Osteoblast (primary cell): ENCODE measurements around the gene SRSF3. TPM values are rescaled to one million over a fixed set of nuclear protein-coding genes. Genes with fewer than 3 reads are reported as not detected.
"Not testable (repeated sequence)": the region's sequence is repeated elsewhere in the genome, so short reads cannot be mapped to it uniquely, and the experiment has no call there.

Experiments used
- DNase-seq: peaks from one replicate; pipeline ENCODE4 v3.0.0; 2011; ENCODE audit warnings: low spot score, mixed read lengths; ENCODE audit not compliant: insufficient read length; ENCODE audit errors: missing footprints
- H2AFZ ChIP-seq: 2 replicates; pipeline ENCODE4 v1.6.0; 2011; ENCODE audit warnings: mild to moderate bottlenecking, low read length
- H3K27ac ChIP-seq: 2 replicates; pipeline ENCODE4 v1.5.1; 2011; ENCODE audit warnings: mild to moderate bottlenecking, low read depth, low read length, moderate library complexity
- H3K27me3 ChIP-seq: 2 replicates; pipeline ENCODE4 v1.6.0; 2012; ENCODE audit warnings: mild to moderate bottlenecking, control low read depth, inconsistent platforms, low read length, moderate library complexity; ENCODE audit not compliant: insufficient read depth
- H3K36me3 ChIP-seq: 2 replicates; pipeline ENCODE4 v1.5.1; 2011; ENCODE audit warnings: mild to moderate bottlenecking, low read length, control low read depth, moderate library complexity; ENCODE audit not compliant: insufficient read depth
- H3K4me1 ChIP-seq: 2 replicates; pipeline ENCODE4 v1.5.1; 2011; ENCODE audit warnings: mild to moderate bottlenecking, low read length, control low read depth, moderate library complexity; ENCODE audit not compliant: insufficient read depth
- H3K4me2 ChIP-seq: 2 replicates; pipeline ENCODE4 v1.6.0; 2011; ENCODE audit warnings: mild to moderate bottlenecking, low read length; ENCODE audit not compliant: insufficient read depth
- H3K4me3 ChIP-seq: fragments of 200-600 bp; sonication (generic); 3 replicates; pipeline ENCODE4 v1.5.1; 2012; ENCODE audit warnings: mild to moderate bottlenecking, low read length, inconsistent platforms; ENCODE audit not compliant: insufficient read depth
- H3K79me2 ChIP-seq: 2 replicates; pipeline ENCODE4 v1.6.0; 2012; ENCODE audit warnings: mild to moderate bottlenecking, low read length, control low read depth, inconsistent platforms; ENCODE audit not compliant: insufficient read depth
- H3K9me3 ChIP-seq: 2 replicates; pipeline ENCODE4 v1.5.1; 2011; ENCODE audit warnings: low read depth, low read length, control low read depth
- H4K20me1 ChIP-seq: 2 replicates; pipeline ENCODE4 v1.6.0; 2012; ENCODE audit warnings: mild to moderate bottlenecking, low read length, control low read depth; ENCODE audit not compliant: insufficient read depth
- total RNA-seq: library from RNA; depleted of rRNA; stranded (reverse); fragments of >200 nt; gene quantifications from 2 replicates; pipeline ENCODE4 v1.2.3, GENCODE V29; 2012
- TF ChIP-seq, protein P1 (sequence below): IDR thresholded peaks from 2 replicates; pipeline ENCODE4 v1.5.1; 2011; ENCODE audit warnings: mild to moderate bottlenecking, low read depth, low read length, moderate library complexity; ENCODE audit errors: extremely low read depth

SRSF3 gene
- total RNA-seq, 1 donor, result 289 TPM

GRCh38 chr6:36610041-36610955 lies 16.1 kb downstream of the SRSF3 start:
- TF ChIP-seq, protein P1, sequence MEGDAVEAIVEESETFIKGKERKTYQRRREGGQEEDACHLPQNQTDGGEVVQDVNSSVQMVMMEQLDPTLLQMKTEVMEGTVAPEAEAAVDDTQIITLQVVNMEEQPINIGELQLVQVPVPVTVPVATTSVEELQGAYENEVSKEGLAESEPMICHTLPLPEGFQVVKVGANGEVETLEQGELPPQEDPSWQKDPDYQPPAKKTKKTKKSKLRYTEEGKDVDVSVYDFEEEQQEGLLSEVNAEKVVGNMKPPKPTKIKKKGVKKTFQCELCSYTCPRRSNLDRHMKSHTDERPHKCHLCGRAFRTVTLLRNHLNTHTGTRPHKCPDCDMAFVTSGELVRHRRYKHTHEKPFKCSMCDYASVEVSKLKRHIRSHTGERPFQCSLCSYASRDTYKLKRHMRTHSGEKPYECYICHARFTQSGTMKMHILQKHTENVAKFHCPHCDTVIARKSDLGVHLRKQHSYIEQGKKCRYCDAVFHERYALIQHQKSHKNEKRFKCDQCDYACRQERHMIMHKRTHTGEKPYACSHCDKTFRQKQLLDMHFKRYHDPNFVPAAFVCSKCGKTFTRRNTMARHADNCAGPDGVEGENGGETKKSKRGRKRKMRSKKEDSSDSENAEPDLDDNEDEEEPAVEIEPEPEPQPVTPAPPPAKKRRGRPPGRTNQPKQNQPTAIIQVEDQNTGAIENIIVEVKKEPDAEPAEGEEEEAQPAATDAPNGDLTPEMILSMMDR, result no peak
- peaks cover 14% of the 10 kb centered on the region for H3K4me1 ChIP-seq
- H2AFZ ChIP-seq, result no peak overlapping the region
- H3K36me3 ChIP-seq, result peaks cover 58% of the 10 kb centered on the region
- peaks cover 54% of the 10 kb centered on the region for H4K20me1 ChIP-seq
- peak overlapping the region; percentile 11 for H3K27ac ChIP-seq
- H3K9me3 ChIP-seq, result no peaks in the 10 kb centered on the region
- H3K4me3 ChIP-seq, result no peak overlapping the region
- peaks cover 12% of the 10 kb centered on the region for H3K79me2 ChIP-seq
- no peak overlapping the region for H3K4me2 ChIP-seq
- peak; percentile 10 for DNase-seq
- no peaks in the 10 kb centered on the region for H3K27me3 ChIP-seq

DNA sequence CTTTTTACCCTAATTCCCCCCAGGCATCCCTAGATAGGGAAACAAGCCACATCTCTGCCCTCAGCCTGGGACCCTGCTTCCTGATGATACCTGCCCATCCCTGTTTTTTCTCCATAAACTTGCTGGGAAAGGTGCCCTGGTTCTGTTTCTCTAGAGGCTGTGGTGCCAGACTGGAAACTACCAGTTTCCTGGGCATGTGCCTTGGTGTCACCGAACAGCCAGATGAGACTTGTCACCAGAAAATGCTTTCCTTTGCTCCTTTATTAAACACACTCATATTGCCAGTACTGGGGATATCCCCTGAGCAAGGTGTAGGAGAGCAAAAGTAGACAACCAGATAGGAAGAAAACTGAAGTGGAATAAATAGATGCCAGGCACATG lies 16.8 kb downstream of the SRSF3 start:
- DNase-seq, result no peak
- Histone ChIP-seq H3K27me3 (no peaks in the 10 kb centered on the region), H3K27ac (no peak overlapping the region), H3K9me3 (no peaks in the 10 kb centered on the region), H3K4me1 (peaks cover 7% of the 10 kb centered on the region), H3K4me2 (no peak overlapping the region), H3K79me2 (peaks cover 8% of the 10 kb centered on the region), H3K36me3 (peaks cover 51% of the 10 kb centered on the region), H4K20me1 (peaks cover 50% of the 10 kb centered on the region), H3K4me3 (no peak overlapping the region), H2AFZ (no peak overlapping the region)
- TF ChIP-seq, protein P1, result no peak

GRCh38 chr6:36611679-36612078 lies 17.5 kb downstream of the SRSF3 start:
- not testable (repeated sequence) for H3K4me2 ChIP-seq, H3K4me1 ChIP-seq, H2AFZ ChIP-seq, H3K79me2 ChIP-seq, H3K27ac ChIP-seq, H3K27me3 ChIP-seq, H3K9me3 ChIP-seq, DNase-seq, H3K4me3 ChIP-seq
- Histone ChIP-seq H4K20me1 (peaks cover 45% of the 10 kb centered on the region), H3K36me3 (peaks cover 46% of the 10 kb centered on the region)

GRCh38 chr6:36612101-36612625 lies 18.0 kb downstream of the SRSF3 start:
- Histone ChIP-seq H3K4me1 (peaks cover 4% of the 10 kb centered on the region), H4K20me1 (peaks cover 40% of the 10 kb centered on the region), H3K79me2 (peaks cover 7% of the 10 kb centered on the region), H3K4me2 (no peak overlapping the region), H2AFZ (no peak overlapping the region), H3K36me3 (peaks cover 41% of the 10 kb centered on the region), H3K27ac (no peak overlapping the region), H3K27me3 (no peaks in the 10 kb centered on the region), H3K9me3 (no peaks in the 10 kb centered on the region), H3K4me3 (no peak overlapping the region)
- TF ChIP-seq, protein P1, result no peak
- DNase-seq, result peak; percentile 8
